Activated T-helper 1 cell treated with anti-CD3 and anti-CD28 coated beads, Interleukin-12 subunit alpha, Interleukin-12 subunit beta, Interleukin-2, Interleukin-4 antibody, amounts not matched to agents 30 ng/mL and 10 ng/mL and 1 ng/mL, durations not matched to agents 14 hours and 24 hours and 36 hours (primary cell): ENCODE measurements around the gene DNM3. TPM values are rescaled to one million over a fixed set of nuclear protein-coding genes. Genes with fewer than 3 reads are reported as not detected.

Source experiments
- DNase-seq: peaks from one replicate; pipeline ENCODE4 v3.0.0; 2021; ENCODE audit warnings: low spot score
- H3K27ac Mint-ChIP-seq: one replicate; pipeline ENCODE4 v1.8.0; 2021; ENCODE audit warnings: mild to moderate bottlenecking, mixed read lengths
- H3K27me3 Mint-ChIP-seq: one replicate; pipeline ENCODE4 v1.8.0; 2022; ENCODE audit warnings: mild to moderate bottlenecking, moderate library complexity, mixed read lengths; ENCODE audit not compliant: insufficient read depth
- H3K36me3 Mint-ChIP-seq: one replicate; pipeline ENCODE4 v1.8.0; 2021; ENCODE audit warnings: low read depth, mixed read lengths
- H3K4me1 Mint-ChIP-seq: one replicate; pipeline ENCODE4 v1.8.0; 2021; ENCODE audit warnings: low read depth, mixed read lengths
- H3K4me3 Mint-ChIP-seq: one replicate; pipeline ENCODE4 v1.8.0; 2021; ENCODE audit warnings: mild to moderate bottlenecking, moderate library complexity, mixed read lengths
- H3K9me3 Mint-ChIP-seq: one replicate; pipeline ENCODE4 v1.8.0; 2021; ENCODE audit warnings: mixed read lengths
- intact Hi-C: fragments of 100-400 bp; cut with micrococcal nuclease; formaldehyde crosslinking; loops from one replicate; pipeline ENCODE4 v1.15.1; 2024
- total RNA-seq: library from RNA; stranded (reverse); gene quantifications from 2 replicates; pipeline ENCODE4 v1.2.3, GENCODE V29; 2022

DNM3 gene
- total RNA-seq, 1 donor from 2014 or later, result 0.62 TPM

- DNase-seq, result no peak
- intact Hi-C loops, result no loop called here
- H3K27me3 Mint-ChIP-seq, result no peaks in the 10 kb centered on the region
- peaks cover 10% of the 10 kb centered on the region for H3K36me3 Mint-ChIP-seq
- H3K27ac Mint-ChIP-seq, result no peak overlapping the region
- no peak overlapping the region for H3K4me3 Mint-ChIP-seq
- H3K4me1 Mint-ChIP-seq, result peaks cover 28% of the 10 kb centered on the region
- peaks cover 23% of the 10 kb centered on the region for H3K9me3 Mint-ChIP-seq
Observed at GRCh38 chr1:172347416-172347815, 506.1 kb downstream of the DNM3 start.

GRCh38 chr1:172350856-172351255 is 509.6 kb downstream of the DNM3 start:
- intact Hi-C loops, result loop anchor here (10.0 kb wide), 1 partner anchor 544 kb away; no protein-coding TSS in a partner anchor
- Mint-ChIP-seq H3K27ac (no peak overlapping the region), H3K4me1 (peaks cover 35% of the 10 kb centered on the region), H3K9me3 (peaks cover 25% of the 10 kb centered on the region), H3K4me3 (no peak overlapping the region), H3K36me3 (peaks cover 12% of the 10 kb centered on the region), H3K27me3 (no peaks in the 10 kb centered on the region)
- DNase-seq, result no peak

GRCh38 chr1:172351346-172351745 is 510.0 kb downstream of the DNM3 start:
- H3K36me3 Mint-ChIP-seq, result peaks cover 9% of the 10 kb centered on the region
- H3K27ac Mint-ChIP-seq, result no peak overlapping the region
- H3K27me3 Mint-ChIP-seq, result no peaks in the 10 kb centered on the region
- H3K4me1 Mint-ChIP-seq, result peaks cover 36% of the 10 kb centered on the region
- intact Hi-C loops, result loop anchor here (10.0 kb wide), 1 partner anchor 543 kb away; no protein-coding TSS in a partner anchor
- peaks cover 21% of the 10 kb centered on the region for H3K9me3 Mint-ChIP-seq
- no peak for DNase-seq
- H3K4me3 Mint-ChIP-seq, result no peak overlapping the region

- peaks cover 7% of the 10 kb centered on the region for H3K36me3 Mint-ChIP-seq
- H3K27me3 Mint-ChIP-seq, result no peaks in the 10 kb centered on the region
- H3K4me1 Mint-ChIP-seq, result peaks cover 40% of the 10 kb centered on the region
- intact Hi-C loops, result loop anchor here (1.0 to 10.0 kb wide), 2 partner anchors 8 to 543 kb away; no protein-coding TSS in a partner anchor
- no peak for DNase-seq
- no peak overlapping the region for H3K4me3 Mint-ChIP-seq
- H3K27ac Mint-ChIP-seq, result no peak overlapping the region
- peaks cover 19% of the 10 kb centered on the region for H3K9me3 Mint-ChIP-seq
Observed at GRCh38 chr1:172351754-172352161, 510.5 kb downstream of the DNM3 start.

- peaks cover 13% of the 10 kb centered on the region for H3K9me3 Mint-ChIP-seq
- H3K36me3 Mint-ChIP-seq, result peaks cover 3% of the 10 kb centered on the region
- no peak overlapping the region for H3K27ac Mint-ChIP-seq
- H3K27me3 Mint-ChIP-seq, result no peaks in the 10 kb centered on the region
- intact Hi-C loops, result loop anchor here (1.0 to 10.0 kb wide), 2 partner anchors 9 to 542 kb away; no protein-coding TSS in a partner anchor
- H3K4me3 Mint-ChIP-seq, result no peak overlapping the region
- DNase-seq, result no peak
- H3K4me1 Mint-ChIP-seq, result peaks cover 47% of the 10 kb centered on the region
Observed at GRCh38 chr1:172352435-172352834, 511.1 kb downstream of the DNM3 start.

- no peak overlapping the region for H3K27ac Mint-ChIP-seq
- peaks cover 3% of the 10 kb centered on the region for H3K9me3 Mint-ChIP-seq
- peaks cover 68% of the 10 kb centered on the region for H3K4me1 Mint-ChIP-seq
- intact Hi-C loops, result loop anchor here (5.0 to 10.0 kb wide), 2 partner anchors 283 to 540 kb away; no protein-coding TSS in a partner anchor
- peaks cover 3% of the 10 kb centered on the region for H3K36me3 Mint-ChIP-seq
- no peak overlapping the region for H3K4me3 Mint-ChIP-seq
- H3K27me3 Mint-ChIP-seq, result no peaks in the 10 kb centered on the region
- DNase-seq, result no peak
Observed at GRCh38 chr1:172354291-172355274, 513.3 kb downstream of the DNM3 start.

GRCh38 chr1:172356620-172357019 is 515.3 kb downstream of the DNM3 start:
- intact Hi-C loops, result loop anchor here (5.0 to 10.0 kb wide), 2 partner anchors 281 to 538 kb away; no protein-coding TSS in a partner anchor
- peak overlapping the region; percentile 67 for H3K27ac Mint-ChIP-seq
- DNase-seq, result no peak
- H3K36me3 Mint-ChIP-seq, result peaks cover 2% of the 10 kb centered on the region
- no peaks in the 10 kb centered on the region for H3K27me3 Mint-ChIP-seq
- H3K4me1 Mint-ChIP-seq, result peaks cover 69% of the 10 kb centered on the region
- peak overlapping the region; percentile 53 for H3K4me3 Mint-ChIP-seq
- peaks cover 3% of the 10 kb centered on the region for H3K9me3 Mint-ChIP-seq

GRCh38 chr1:172357753-172358385 is 516.6 kb downstream of the DNM3 start:
- intact Hi-C loops, result loop anchor here (1.0 to 10.0 kb wide), 13 partner anchors 15 to 941 kb away; no protein-coding TSS in a partner anchor
- no peaks in the 10 kb centered on the region for H3K27me3 Mint-ChIP-seq
- H3K4me3 Mint-ChIP-seq, result peak overlapping the region; percentile 6
- peaks cover 2% of the 10 kb centered on the region for H3K36me3 Mint-ChIP-seq
- peak overlapping the region; percentile 83 for H3K27ac Mint-ChIP-seq
- DNase-seq, result no peak
- peaks cover 56% of the 10 kb centered on the region for H3K4me1 Mint-ChIP-seq
- H3K9me3 Mint-ChIP-seq, result peaks cover 3% of the 10 kb centered on the region

GRCh38 chr1:172359491-172359999 is 518.2 kb downstream of the DNM3 start:
- Mint-ChIP-seq H3K27ac (peak overlapping the region; percentile 83), H3K36me3 (no peaks in the 10 kb centered on the region), H3K27me3 (no peaks in the 10 kb centered on the region), H3K9me3 (no peaks in the 10 kb centered on the region), H3K4me3 (no peak overlapping the region), H3K4me1 (peaks cover 40% of the 10 kb centered on the region)
- intact Hi-C loops, result loop anchor here (2.0 to 10.0 kb wide), 5 partner anchors 278 to 939 kb away; no protein-coding TSS in a partner anchor
- no peak for DNase-seq

- intact Hi-C loops, result no loop called here
- H3K4me1 Mint-ChIP-seq, result peaks cover 34% of the 10 kb centered on the region
- no peaks in the 10 kb centered on the region for H3K9me3 Mint-ChIP-seq
- no peaks in the 10 kb centered on the region for H3K27me3 Mint-ChIP-seq
- no peak for DNase-seq
- H3K27ac Mint-ChIP-seq, result no peak overlapping the region
- H3K36me3 Mint-ChIP-seq, result no peaks in the 10 kb centered on the region
- H3K4me3 Mint-ChIP-seq, result no peak overlapping the region
Observed at GRCh38 chr1:172360511-172360910, 519.2 kb downstream of the DNM3 start.

- intact Hi-C loops, result no loop called here
- H3K9me3 Mint-ChIP-seq, result no peaks in the 10 kb centered on the region
- peaks cover 34% of the 10 kb centered on the region for H3K4me1 Mint-ChIP-seq
- H3K36me3 Mint-ChIP-seq, result no peaks in the 10 kb centered on the region
- H3K27me3 Mint-ChIP-seq, result no peaks in the 10 kb centered on the region
- no peak overlapping the region for H3K27ac Mint-ChIP-seq
- DNase-seq, result no peak
- no peak overlapping the region for H3K4me3 Mint-ChIP-seq
Observed at GRCh38 chr1:172360985-172361384, 519.7 kb downstream of the DNM3 start.

GRCh38 chr1:172363852-172364251 is 522.6 kb downstream of the DNM3 start:
- H3K36me3 Mint-ChIP-seq, result peaks cover 9% of the 10 kb centered on the region
- H3K4me3 Mint-ChIP-seq, result no peak overlapping the region
- no peaks in the 10 kb centered on the region for H3K27me3 Mint-ChIP-seq
- intact Hi-C loops, result no loop called here
- peaks cover 8% of the 10 kb centered on the region for H3K4me1 Mint-ChIP-seq
- H3K9me3 Mint-ChIP-seq, result peaks cover 21% of the 10 kb centered on the region
- no peak for DNase-seq
- no peak overlapping the region for H3K27ac Mint-ChIP-seq
